Measurements from ENCODE around the gene ELOF1. TPM values are rescaled to one million over a fixed set of nuclear protein-coding genes. Genes with fewer than 3 reads are reported as not detected.

Gene ELOF1
- polyA plus RNA-seq, 1 of the 3 experiments (the other 2 are of a cell fraction), result 157 TPM

GRCh38 chr19:11547929-11548700, 10.9 kb downstream of the ELOF1 start:
- ChIA-PET CTCF (interaction anchor here (1.2 kb wide), 1 partner anchor 19 kb away, joined by 3 read pairs; the partner anchor contains the start of gene ECSIT), POLR2A (no interaction called here)
- no peak overlapping the region for H3K27ac ChIP-seq (ENCODE audit: low read depth in 2 of 2, low read length in 1 of 2)
- no peaks in the 10 kb centered on the region for H3K9me2 ChIP-seq
- no peak for DNase-seq
- H3K9ac ChIP-seq, result no peak overlapping the region
- H3F3A ChIP-seq (replicated peaks; ENCODE audit: insufficient read depth), result no peaks in the 10 kb centered on the region
- H2AFZ ChIP-seq (ENCODE audit: low read depth), result no peak overlapping the region
- no peaks in the 10 kb centered on the region for H3K4me1 ChIP-seq (ENCODE audit: control insufficient read depth in 1 of 2, insufficient read depth in 2 of 2, low read depth in 1 of 2, low read length in 1 of 2)
- H3K9me3 ChIP-seq, result no peaks in the 10 kb centered on the region
- no peaks in the 10 kb centered on the region for H4K20me1 ChIP-seq (ENCODE audit: insufficient read depth)
- H3K36me3 ChIP-seq (replicated peaks in 1 of 2; ENCODE audit: control insufficient read depth in 1 of 2, insufficient read depth in 2 of 2, low read length in 1 of 2), result peaks cover 0 to 8% of the 10 kb centered on the region in 2 experiments
- H3K79me2 ChIP-seq (ENCODE audit: insufficient read depth), result no peaks in the 10 kb centered on the region
- H3K27me3 ChIP-seq (ENCODE audit: insufficient read depth), result no peaks in the 10 kb centered on the region
- H3K4me3 ChIP-seq (ENCODE audit: low read depth in 2 of 2, low read length in 1 of 2), result no peak overlapping the region
- no peak for TF ChIP-seq YY1 (IDR thresholded peaks at IDR 0.05; ENCODE audit: low read depth)
- no peak for TF ChIP-seq RCOR1 (IDR thresholded peaks at IDR 0.05; ENCODE audit: low read length)
- no peak for TF ChIP-seq MAX (IDR thresholded peaks at IDR 0.05; ENCODE audit: low read depth)
- no peak for TF ChIP-seq RAD21 (IDR thresholded peaks at IDR 0.05; ENCODE audit: low read length)
- TF ChIP-seq RFX5 (IDR thresholded peaks at IDR 0.05; ENCODE audit: low read length), result no peak
- no peak for TF ChIP-seq USF2 (IDR thresholded peaks at IDR 0.05; ENCODE audit: borderline replicate concordance, low read depth, low read length)
- no peak for TF ChIP-seq PBX3 (IDR thresholded peaks at IDR 0.05)
- no peak for TF ChIP-seq JUND (IDR thresholded peaks at IDR 0.05)
- no peak for TF ChIP-seq TEAD4 (IDR thresholded peaks at IDR 0.05; ENCODE audit: borderline replicate concordance, insufficient read depth)
- 81% methylated on average over 12 of the region's 14 CpGs for WGBS (ENCODE audit: low lambda C conversion rate)
- no peak overlapping the region for H3K4me2 ChIP-seq

- no peaks in the 10 kb centered on the region for H3F3A ChIP-seq (replicated peaks; ENCODE audit: insufficient read depth)
- peaks cover 0 to 9% of the 10 kb centered on the region in 2 experiments; a peak in 1 of 4 replicates for H3K4me1 ChIP-seq (ENCODE audit: control insufficient read depth in 1 of 2, insufficient read depth in 2 of 2, low read depth in 1 of 2, low read length in 1 of 2)
- DNase-seq, result no peak
- H3K9ac ChIP-seq, result no peak overlapping the region
- H3K27me3 ChIP-seq (ENCODE audit: insufficient read depth), result no peaks in the 10 kb centered on the region
- no peak overlapping the region for H3K4me2 ChIP-seq
- no peaks in the 10 kb centered on the region for H3K9me3 ChIP-seq
- no peak overlapping the region for H2AFZ ChIP-seq (ENCODE audit: low read depth)
- CTCF ChIA-PET, result interaction anchor here (1.6 to 2.5 kb wide), 2 partner anchors 19 to 45 kb away, joined by 3 to 6 read pairs; no protein-coding TSS in a partner anchor
- no peaks in the 10 kb centered on the region for H4K20me1 ChIP-seq (ENCODE audit: insufficient read depth)
- no peaks in the 10 kb centered on the region for H3K36me3 ChIP-seq (replicated peaks in 1 of 2; ENCODE audit: control insufficient read depth in 1 of 2, insufficient read depth in 2 of 2, low read length in 1 of 2)
- H3K9me2 ChIP-seq, result no peaks in the 10 kb centered on the region
- no peak for TF ChIP-seq MAX (IDR thresholded peaks at IDR 0.05; ENCODE audit: low read depth)
- no peak for TF ChIP-seq RFX5 (IDR thresholded peaks at IDR 0.05; ENCODE audit: low read length)
- TF ChIP-seq MXI1 (IDR thresholded peaks at IDR 0.05; ENCODE audit: low read depth, low read length), result no peak
- 81% methylated on average over 3 of the region's 3 CpGs for WGBS (ENCODE audit: low lambda C conversion rate)
- no peaks in the 10 kb centered on the region for H3K79me2 ChIP-seq (ENCODE audit: insufficient read depth)
- POLR2A ChIA-PET, result no interaction called here
- no peak overlapping the region for H3K27ac ChIP-seq (ENCODE audit: low read depth in 2 of 2, low read length in 1 of 2)
- no peak overlapping the region for H3K4me3 ChIP-seq (ENCODE audit: low read depth in 2 of 2, low read length in 1 of 2)
Measured at GRCh38 chr19:11541238-11541637, 17.8 kb downstream of the ELOF1 start.

Measured in SK-N-SH (cell line).